Liver (tissue), 9 donors: ENCODE measurements around the gene HPS1. TPM values are rescaled to one million over a fixed set of nuclear protein-coding genes. Genes with fewer than 3 reads are reported as not detected.

Experiments
- DNase-seq: peaks from one replicate; pipeline ENCODE4 v3.0.0-alpha.2; 2017; ENCODE audit warnings: low spot score
- H3K27ac ChIP-seq, 2 donors: one replicate each; pipeline ENCODE4 v1.7.0; 2013; ENCODE audit warnings: inconsistent platforms in 2 of 2, low read length in 2 of 2, control low read depth in 1 of 2, low read depth in 1 of 2, mild to moderate bottlenecking in 1 of 2
- H3K27me3 ChIP-seq, 4 donors: one replicate each; pipeline versions ENCODE4 v1.6.1 to v1.7.0; 2013; ENCODE audit warnings: low read length in 3 of 4, inconsistent platforms in 1 of 4, mild to moderate bottlenecking in 1 of 4, moderate library complexity in 1 of 4; ENCODE audit not compliant: control insufficient read depth in 4 of 4, insufficient read depth in 4 of 4
- H3K36me3 ChIP-seq, 4 donors: one replicate each; pipeline versions ENCODE4 v1.6.1 to v1.7.0; 2013; ENCODE audit warnings: low read length in 3 of 4, mild to moderate bottlenecking in 3 of 4, low read depth in 1 of 4, moderate library complexity in 1 of 4; ENCODE audit not compliant: control insufficient read depth in 4 of 4, insufficient read depth in 3 of 4
- H3K4me1 ChIP-seq, 4 donors: one replicate each; pipeline versions ENCODE4 v1.6.1 to v1.7.0; 2013; ENCODE audit warnings: low read length in 3 of 4, mild to moderate bottlenecking in 3 of 4, moderate library complexity in 1 of 4; ENCODE audit not compliant: control insufficient read depth in 4 of 4, insufficient read depth in 4 of 4
- H3K4me3 ChIP-seq, 3 donors: one replicate each; pipeline versions ENCODE4 v1.6.1 to v1.7.0; 2013; ENCODE audit warnings: low read length in 3 of 3, control low read depth in 1 of 3, low read depth in 1 of 3, mild to moderate bottlenecking in 1 of 3
- H3K9ac ChIP-seq, 2 donors: one replicate each; pipeline ENCODE4 v1.7.0; 2013; ENCODE audit warnings: low read length in 2 of 2, mild to moderate bottlenecking in 2 of 2, moderate library complexity in 2 of 2, control low read depth in 1 of 2, low read depth in 1 of 2
- H3K9me3 ChIP-seq, 4 donors: one replicate each; pipeline versions ENCODE4 v1.6.1 to v1.7.0; 2013; ENCODE audit warnings: low read length in 3 of 4; ENCODE audit not compliant: control insufficient read depth in 4 of 4
- ATF3 ChIP-seq: IDR thresholded peaks from 2 replicates; pipeline ENCODE4 v1.6.1; 2016; ENCODE audit warnings: antibody characterized with exemption
- EGR1 ChIP-seq, 2 donors: IDR thresholded peaks; 2 replicates each; pipeline ENCODE4 v1.6.1; 2016 to 2018; ENCODE audit warnings: antibody characterized with exemption in 2 of 2, low read depth in 2 of 2
- FOXA1 ChIP-seq: IDR thresholded peaks from 2 replicates; pipeline ENCODE4 v1.6.1; 2016; ENCODE audit warnings: antibody characterized with exemption
- FOXA2 ChIP-seq: IDR thresholded peaks from 2 replicates; pipeline ENCODE4 v1.6.1; 2016; ENCODE audit warnings: antibody characterized with exemption
- GABPA ChIP-seq, 2 donors: IDR thresholded peaks in 1 of 2; conservative IDR thresholded peaks in 1 of 2; 2 replicates each; pipeline ENCODE4 v1.6.1; 2016; ENCODE audit warnings: antibody characterized with exemption in 2 of 2, mild to moderate bottlenecking in 1 of 2, moderate library complexity in 1 of 2
- HNF4A ChIP-seq, 2 donors: conservative IDR thresholded peaks; 2 replicates each; pipeline ENCODE4 v1.6.1; 2016; ENCODE audit warnings: antibody characterized with exemption in 2 of 2, mild to moderate bottlenecking in 2 of 2
- HNF4G ChIP-seq: IDR thresholded peaks from 2 replicates; pipeline ENCODE4 v1.6.1; 2016; ENCODE audit warnings: antibody characterized with exemption
- JUND ChIP-seq, 2 donors: IDR thresholded peaks; 2 replicates each; pipeline ENCODE4 v1.6.1; 2016; ENCODE audit warnings: antibody characterized with exemption in 2 of 2
- MAX ChIP-seq: IDR thresholded peaks from 2 replicates; pipeline ENCODE4 v1.6.1; 2016; ENCODE audit warnings: antibody characterized with exemption
- NR2F2 ChIP-seq: IDR thresholded peaks from 2 replicates; pipeline ENCODE4 v1.6.1; 2016; ENCODE audit warnings: antibody characterized with exemption
- RAD21 ChIP-seq, 2 donors: IDR thresholded peaks; 2 replicates each; pipeline ENCODE4 v1.6.1; 2016; ENCODE audit warnings: antibody characterized with exemption in 2 of 2, mild to moderate bottlenecking in 2 of 2
- SP1 ChIP-seq: IDR thresholded peaks from 2 replicates; pipeline ENCODE4 v1.6.1; 2018; ENCODE audit warnings: antibody characterized with exemption, mild to moderate bottlenecking
- TAF1 ChIP-seq: conservative IDR thresholded peaks from 2 replicates; pipeline ENCODE4 v1.6.1; 2016; ENCODE audit warnings: antibody characterized with exemption, mild to moderate bottlenecking
- ZBTB33 ChIP-seq: IDR thresholded peaks from 2 replicates; pipeline ENCODE4 v1.6.1; 2016; ENCODE audit warnings: antibody characterized with exemption
- WGBS: extraction: QIAGEN DNeasy Blood & Tissue Kit; methylation state at CpG from one replicate; pipeline ENCODE4 v1.1.7; 2013; 5-methylcytosine and 5-hydroxymethylcytosine counted together
- polyA plus RNA-seq, 2 donors: library from polyadenylated mRNA; stranded (reverse) in 1 of 2; unstranded in 1 of 2; fragments of 200-250 nt in 1 of 2; fragments of >200 nt in 1 of 2; fragmentation: Nextera tagmentation in 1 of 2; extraction: Ambion mirVana in 1 of 2; gene quantifications; one replicate each; pipeline versions ENCODE4 v1.2.1 to v1.2.3, GENCODE V29; 2013 to 2015
- total RNA-seq, 2 donors: library from RNA; depleted of rRNA; stranded (reverse); fragments of >200 nt; gene quantifications; one replicate each; pipeline ENCODE4 v1.2.3, GENCODE V29; 2014
- TF ChIP-seq, protein P1 (sequence below): fragments of 150-350 bp; IDR thresholded peaks from 2 replicates; pipeline ENCODE4 v1.5.1; 2017; ENCODE audit warnings: improper control_type of control experiment, low read depth, low read length; ENCODE audit not compliant: missing input control
- donor health status: healthy.
- donor health status: healthy.
- donor health status: healthy.
- donor health status: healthy.
- donor health status: healthy.

HPS1 gene
- total and polyA plus RNA-seq, 4 donors, result 19.9 to 56.7 (median 29.8) TPM

- TF ChIP-seq HNF4A (conservative IDR thresholded peaks at IDR 0.05), result no peak
- no peak for TF ChIP-seq MAX
- TF ChIP-seq ZBTB33, result no peak
- no peak for TF ChIP-seq EGR1 (IDR thresholded peaks at IDR 0.05; ENCODE audit: low read depth in 2 of 2)
- TF ChIP-seq TAF1, result no peak
- TF ChIP-seq FOXA1, result no peak
- TF ChIP-seq HNF4G, result no peak
- TF ChIP-seq, protein P1, sequence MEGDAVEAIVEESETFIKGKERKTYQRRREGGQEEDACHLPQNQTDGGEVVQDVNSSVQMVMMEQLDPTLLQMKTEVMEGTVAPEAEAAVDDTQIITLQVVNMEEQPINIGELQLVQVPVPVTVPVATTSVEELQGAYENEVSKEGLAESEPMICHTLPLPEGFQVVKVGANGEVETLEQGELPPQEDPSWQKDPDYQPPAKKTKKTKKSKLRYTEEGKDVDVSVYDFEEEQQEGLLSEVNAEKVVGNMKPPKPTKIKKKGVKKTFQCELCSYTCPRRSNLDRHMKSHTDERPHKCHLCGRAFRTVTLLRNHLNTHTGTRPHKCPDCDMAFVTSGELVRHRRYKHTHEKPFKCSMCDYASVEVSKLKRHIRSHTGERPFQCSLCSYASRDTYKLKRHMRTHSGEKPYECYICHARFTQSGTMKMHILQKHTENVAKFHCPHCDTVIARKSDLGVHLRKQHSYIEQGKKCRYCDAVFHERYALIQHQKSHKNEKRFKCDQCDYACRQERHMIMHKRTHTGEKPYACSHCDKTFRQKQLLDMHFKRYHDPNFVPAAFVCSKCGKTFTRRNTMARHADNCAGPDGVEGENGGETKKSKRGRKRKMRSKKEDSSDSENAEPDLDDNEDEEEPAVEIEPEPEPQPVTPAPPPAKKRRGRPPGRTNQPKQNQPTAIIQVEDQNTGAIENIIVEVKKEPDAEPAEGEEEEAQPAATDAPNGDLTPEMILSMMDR, result no peak
- TF ChIP-seq GABPA (IDR thresholded peaks at IDR 0.05 in 1 of 2, conservative IDR thresholded peaks at IDR 0.05 in 1 of 2), result no peak
- TF ChIP-seq SP1, result no peak
- Histone ChIP-seq H3K36me3 (no peaks in the 10 kb centered on the region), H3K27ac (no peak overlapping the region), H3K27me3 (no peaks in the 10 kb centered on the region), H3K4me3 (no peak overlapping the region), H3K9me3 (no peaks in the 10 kb centered on the region), H3K4me1 (no peaks in the 10 kb centered on the region), H3K9ac (no peak overlapping the region)
- no peak for DNase-seq
- WGBS, result 95% methylated on average over 4 of the region's 4 CpGs
These were observed 9.4 kb upstream of the HPS1 start for GRCh38 chr10:98456043-98456570.

DNA sequence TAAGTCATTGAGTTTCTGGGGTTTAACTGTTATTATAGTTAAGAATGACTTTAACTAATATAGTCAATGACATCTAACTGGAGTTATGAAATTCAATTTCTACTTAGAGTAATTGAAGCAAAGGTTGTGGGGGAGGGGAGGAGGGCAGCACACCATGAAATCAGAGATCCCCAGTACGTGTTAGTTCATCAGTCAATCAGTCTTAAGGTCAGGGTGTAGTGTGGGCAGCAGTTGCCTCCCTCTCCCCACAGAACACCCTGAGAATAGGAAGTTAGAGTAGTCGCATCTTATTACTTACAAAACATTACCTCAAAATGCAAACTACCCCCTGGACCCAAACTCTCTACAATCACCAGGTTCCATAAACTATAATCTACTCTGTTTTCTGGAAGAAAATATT lies 7.0 kb upstream of the HPS1 start:
- WGBS, result 75% methylated on average over 2 of the region's 2 CpGs
- H3K27ac ChIP-seq, result no peak overlapping the region
- H3K9me3 ChIP-seq, result no peaks in the 10 kb centered on the region
- H3K9ac ChIP-seq, result no peak overlapping the region
- no peak overlapping the region for H3K4me3 ChIP-seq
- TF ChIP-seq HNF4A (conservative IDR thresholded peaks at IDR 0.05), result no peak
- TF ChIP-seq FOXA1, result no peak
- no peak for TF ChIP-seq ATF3
- no peak for TF ChIP-seq TAF1
- TF ChIP-seq JUND (IDR thresholded peaks at IDR 0.05), result no peak
- no peak for TF ChIP-seq MAX
- TF ChIP-seq ZBTB33, result no peak
- TF ChIP-seq RAD21 (IDR thresholded peaks at IDR 0.05), result no peak
- TF ChIP-seq FOXA2, result no peak
- no peak for TF ChIP-seq GABPA (IDR thresholded peaks at IDR 0.05 in 1 of 2, conservative IDR thresholded peaks at IDR 0.05 in 1 of 2)
- no peak for TF ChIP-seq NR2F2
- TF ChIP-seq EGR1 (IDR thresholded peaks at IDR 0.05; ENCODE audit: low read depth in 2 of 2), result no peak
- no peak for TF ChIP-seq SP1
- H3K27me3 ChIP-seq, result no peaks in the 10 kb centered on the region
- no peaks in the 10 kb centered on the region for H3K36me3 ChIP-seq
- no peak for DNase-seq
- H3K4me1 ChIP-seq, result peaks cover 0 to 5% (median 2%) of the 10 kb centered on the region in 4 donors
